Measurements from ENCODE around the gene TMEM19.

TMEM19 gene

GRCh38 chr12:71719647-71720370 lies 33.9 kb downstream of the TMEM19 start:
- no peak for DNase-seq

- no peak for DNase-seq
Measured at GRCh38 chr12:71721783-71722505, 36.1 kb downstream of the TMEM19 start.

GRCh38 chr12:71725011-71725410 lies 39.1 kb downstream of the TMEM19 start:
- peak; percentile 29 for DNase-seq

GRCh38 chr12:71726548-71726947 lies 40.7 kb downstream of the TMEM19 start:
- no peak for DNase-seq

- DNase-seq: no peak
Measured at GRCh38 chr12:71727958-71728357, 42.1 kb downstream of the TMEM19 start.

GRCh38 chr12:71730936-71731335 lies 45.1 kb downstream of the TMEM19 start:
- peak; percentile 26 for DNase-seq

- DNase-seq: peak; percentile 81
Measured at GRCh38 chr12:71731439-71732356, 45.8 kb downstream of the TMEM19 start.

GRCh38 chr12:71732357-71732712 lies 46.5 kb downstream of the TMEM19 start:
- DNase-seq: no peak

- DNase-seq: no peak
Measured at GRCh38 chr12:71737197-71737596, 51.3 kb downstream of the TMEM19 start.

- no peak for DNase-seq
Measured at GRCh38 chr12:71742998-71743397, 57.1 kb downstream of the TMEM19 start.

- DNase-seq: no peak
Measured at GRCh38 chr12:71744522-71745300, 58.8 kb downstream of the TMEM19 start.

- peak; percentile 62 for DNase-seq
Measured at GRCh38 chr12:71746974-71747611, 61.2 kb downstream of the TMEM19 start.

- DNase-seq: peak; percentile 6
Measured at GRCh38 chr12:71748081-71748850, 62.4 kb downstream of the TMEM19 start.

GRCh38 chr12:71749666-71750065 lies 63.8 kb downstream of the TMEM19 start:
- DNase-seq: no peak

GRCh38 chr12:71752891-71753290 lies 67.0 kb downstream of the TMEM19 start:
- DNase-seq: no peak

Data from fibroblast of skin of right quadriceps (primary cell).